ENCODE measurements around the gene NAIF1. TPM values are rescaled to one million over a fixed set of nuclear protein-coding genes. Genes with fewer than 3 reads are reported as not detected.

Gene NAIF1
- total RNA-seq, 1 donor, result 10.8 TPM

GRCh38 chr9:128091144-128091543 lies 24.0 kb upstream of the NAIF1 start:
- H3K4me3 ChIP-seq (ENCODE audit: low read depth, low read length), result peak overlapping the region; percentile 37
- no peak for TF ChIP-seq CTCF (IDR thresholded peaks at IDR 0.05; ENCODE audit: insufficient read depth, low read depth, low read length)
- peak; percentile 91 for DNase-seq (ENCODE audit: low read depth)

- DNase-seq (ENCODE audit: low read depth), result no peak
- no peak for TF ChIP-seq CTCF (IDR thresholded peaks at IDR 0.05; ENCODE audit: insufficient read depth, low read depth, low read length)
- no peak overlapping the region for H3K4me3 ChIP-seq (ENCODE audit: low read depth, low read length)
These were observed 22.2 kb upstream of the NAIF1 start for GRCh38 chr9:128089299-128089698.

GRCh38 chr9:128088253-128088945 lies 21.3 kb upstream of the NAIF1 start:
- TF ChIP-seq CTCF (IDR thresholded peaks at IDR 0.05; ENCODE audit: insufficient read depth, low read depth, low read length), result no peak
- no peak for DNase-seq (ENCODE audit: low read depth)
- no peak overlapping the region for H3K4me3 ChIP-seq (ENCODE audit: low read depth, low read length)

- H3K4me3 ChIP-seq (ENCODE audit: low read depth, low read length), result no peak overlapping the region
- DNase-seq (ENCODE audit: low read depth), result no peak
- TF ChIP-seq CTCF (IDR thresholded peaks at IDR 0.05; ENCODE audit: insufficient read depth, low read depth, low read length), result no peak
These were observed 20.1 kb upstream of the NAIF1 start for GRCh38 chr9:128087262-128087661.

- no peak for TF ChIP-seq CTCF (IDR thresholded peaks at IDR 0.05; ENCODE audit: insufficient read depth, low read depth, low read length)
- H3K4me3 ChIP-seq (ENCODE audit: low read depth, low read length), result no peak overlapping the region
- no peak for DNase-seq (ENCODE audit: low read depth)
These were observed 18.8 kb upstream of the NAIF1 start for GRCh38 chr9:128085943-128086342.

- no peak for DNase-seq (ENCODE audit: low read depth)
- H3K4me3 ChIP-seq (ENCODE audit: low read depth, low read length), result no peak overlapping the region
- no peak for TF ChIP-seq CTCF (IDR thresholded peaks at IDR 0.05; ENCODE audit: insufficient read depth, low read depth, low read length)
These were observed 17.6 kb upstream of the NAIF1 start for GRCh38 chr9:128084746-128085145.

GRCh38 chr9:128082151-128082550 lies 15.0 kb upstream of the NAIF1 start:
- DNase-seq (ENCODE audit: low read depth), result no peak
- H3K4me3 ChIP-seq (ENCODE audit: low read depth, low read length), result no peak overlapping the region
- TF ChIP-seq CTCF (IDR thresholded peaks at IDR 0.05; ENCODE audit: insufficient read depth, low read depth, low read length), result no peak
